Hematopoietic multipotent progenitor cell treated with erythropoietin and hydrocortisone succinate and interleukin-3 and kit ligand, for 15 days (in vitro differentiated cells): ENCODE data around the gene MARVELD1.
"Not testable (repeated sequence)": the region's sequence is repeated elsewhere in the genome, so short reads cannot be mapped to it uniquely, and the experiment has no call there.

Experiments
- DNase-seq: peaks from one replicate; pipeline ENCODE4 v3.0.0-alpha.2; 2015; ENCODE audit warnings: low spot score

Gene MARVELD1

DNA sequence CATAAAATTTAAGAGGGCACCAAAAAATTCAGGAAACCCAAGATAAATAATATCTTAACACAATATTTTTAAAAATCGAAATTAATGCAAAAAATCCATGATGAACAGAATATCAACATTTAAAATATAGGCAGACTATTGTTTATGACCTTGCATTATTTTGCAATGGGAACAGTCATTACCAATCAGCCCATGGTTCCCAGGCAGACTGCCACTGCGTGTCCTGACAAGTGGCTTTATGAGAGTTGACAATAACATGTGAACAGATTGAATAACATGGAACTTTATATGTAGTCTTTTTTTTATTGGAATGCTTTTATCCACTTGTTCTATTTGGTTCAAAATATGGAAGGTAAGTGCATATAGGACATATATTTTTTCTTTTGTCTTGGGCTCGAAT, 23.4 kb upstream of the MARVELD1 start:
- DNase-seq, result no peak

DNA sequence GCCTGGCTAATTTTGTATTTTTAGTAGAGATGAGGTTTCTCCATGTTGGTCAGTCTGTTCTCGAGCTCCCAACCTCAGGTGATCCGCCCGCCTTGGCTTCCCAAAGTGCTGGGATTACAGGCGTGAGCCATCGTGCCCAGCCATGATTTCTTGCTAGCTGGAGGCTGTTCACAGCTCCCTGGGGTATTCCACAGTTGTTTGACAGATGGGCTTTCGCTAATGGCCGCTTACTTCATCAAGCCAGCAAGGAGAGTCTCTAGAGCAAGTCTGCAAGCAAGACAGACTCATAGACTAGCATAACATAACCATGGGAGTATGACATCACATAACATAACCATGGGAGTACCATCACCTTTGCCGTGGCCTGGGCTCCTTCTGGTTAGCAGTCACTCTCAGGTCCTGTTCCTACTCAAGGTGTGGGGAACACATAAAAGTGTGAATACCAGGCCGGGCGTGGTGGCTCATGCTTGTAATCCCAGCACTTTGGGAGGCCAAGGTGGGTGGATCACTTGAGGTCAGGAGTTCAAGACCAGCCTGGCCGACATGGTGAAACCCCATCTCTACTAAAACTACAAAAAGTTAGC, 15.4 kb upstream of the MARVELD1 start:
- DNase-seq, result not testable (repeated sequence)

DNA sequence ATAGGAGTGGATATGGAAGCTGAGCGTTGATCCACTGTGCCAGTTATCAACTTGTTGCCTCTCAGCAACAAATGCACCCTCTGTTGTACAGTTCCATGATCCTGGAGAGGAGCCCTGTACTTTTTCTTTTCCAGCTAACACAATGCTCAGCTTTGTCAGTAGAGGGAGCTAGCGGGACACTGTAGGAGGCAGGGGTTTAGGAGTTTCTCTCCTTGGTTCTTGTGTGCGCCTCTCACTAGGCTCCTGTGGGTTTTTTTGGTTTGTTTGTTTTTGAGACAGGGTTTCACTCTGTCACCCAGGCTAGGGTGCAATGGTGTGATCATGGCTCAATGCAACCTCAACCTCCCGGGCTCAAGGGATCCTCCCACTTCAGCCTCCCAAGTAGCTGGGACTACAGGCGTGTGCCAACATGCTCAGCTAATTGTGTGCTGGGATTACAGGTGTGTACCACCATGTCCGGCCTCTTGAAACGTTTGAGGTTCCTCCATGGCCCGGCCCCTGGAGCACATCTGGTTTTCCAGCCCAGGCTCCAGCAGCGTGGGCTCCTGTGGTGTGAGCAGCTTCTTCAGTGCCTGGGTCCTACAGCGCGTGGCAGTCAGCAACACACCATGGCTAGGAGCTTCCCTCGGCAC, 12.0 kb upstream of the MARVELD1 start:
- peak; percentile 75 for DNase-seq

DNA sequence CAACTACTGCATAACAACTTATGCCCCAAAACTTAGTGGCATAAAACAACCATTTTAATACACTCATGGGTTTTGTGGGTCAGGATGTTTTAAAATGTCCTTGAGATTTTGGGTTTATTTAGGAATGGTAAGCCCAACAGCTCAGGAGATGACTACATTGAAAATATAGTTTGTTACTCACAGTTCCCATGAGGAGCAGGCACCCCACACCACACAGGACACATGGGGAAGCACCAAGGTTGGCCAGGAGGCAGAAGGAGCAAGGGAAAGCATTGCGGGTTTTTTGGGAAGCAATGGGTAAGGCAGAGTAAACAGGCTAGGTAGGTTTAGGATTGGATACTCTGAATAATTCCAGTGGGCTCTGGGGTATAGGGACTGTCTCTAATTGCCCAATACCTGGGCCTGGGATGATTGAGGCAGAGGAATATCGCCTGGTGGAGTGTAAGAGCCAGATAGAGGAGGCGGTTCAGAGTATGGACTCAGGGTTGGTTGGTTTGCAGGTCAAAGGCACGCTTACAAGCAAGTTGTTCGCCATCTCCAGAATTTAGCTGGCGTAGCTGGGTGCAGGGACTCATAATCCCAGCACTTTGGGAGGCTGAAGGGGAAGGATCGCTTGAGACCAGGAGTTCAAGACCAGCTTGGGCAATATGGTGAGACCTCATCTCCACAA, 10.0 kb upstream of the MARVELD1 start:
- no peak for DNase-seq

DNA sequence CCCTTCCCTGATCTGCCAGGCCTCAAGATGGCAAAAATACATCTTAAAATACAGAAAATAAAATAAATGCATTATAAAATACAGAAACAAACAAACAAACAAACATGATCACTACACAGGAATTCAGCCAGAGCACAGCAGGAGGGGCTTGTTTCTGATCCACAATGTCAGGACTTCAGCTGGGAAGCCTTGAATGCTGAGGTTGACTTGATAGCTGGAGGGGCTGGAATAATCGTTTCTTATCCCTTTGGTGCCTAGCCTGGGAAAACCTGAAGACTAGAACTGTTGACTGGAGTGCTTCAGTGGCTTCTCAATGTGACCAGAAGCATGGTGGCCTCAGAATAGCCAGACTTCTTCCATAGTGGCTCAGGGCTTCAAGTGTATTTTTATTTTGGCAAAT, 9.2 kb upstream of the MARVELD1 start:
- no peak for DNase-seq

DNA sequence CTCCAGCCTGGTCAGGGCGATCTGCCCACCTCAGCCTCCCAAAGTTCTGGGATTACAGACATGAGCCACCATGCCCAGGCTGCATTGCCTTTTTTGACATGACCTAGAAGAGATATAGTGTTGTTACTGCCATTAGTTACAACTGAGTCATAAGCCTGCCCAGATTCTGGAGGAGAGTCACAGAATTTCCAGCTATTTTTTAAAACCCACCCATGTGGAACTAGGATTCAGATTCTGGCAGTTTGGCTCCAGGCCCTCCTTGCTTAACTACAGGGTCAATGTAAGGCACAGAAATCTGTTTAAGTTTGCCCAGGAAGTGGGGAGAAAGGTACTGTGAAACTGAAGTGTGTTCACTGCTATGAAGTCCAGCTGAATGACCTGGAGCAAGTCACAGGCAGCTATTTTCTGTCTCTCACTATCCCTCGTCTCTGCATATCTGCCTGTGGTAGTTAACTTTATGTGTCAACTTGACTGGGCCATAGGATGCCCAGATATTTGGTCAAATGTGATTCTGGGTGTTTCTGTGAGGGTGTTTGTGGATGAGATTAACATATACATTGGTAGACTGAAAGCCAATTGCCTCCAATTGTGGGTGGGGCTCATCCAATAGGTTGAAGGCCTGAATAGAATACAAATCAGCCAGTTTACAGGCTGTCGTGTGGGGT, 8.4 kb upstream of the MARVELD1 start:
- no peak for DNase-seq

DNA sequence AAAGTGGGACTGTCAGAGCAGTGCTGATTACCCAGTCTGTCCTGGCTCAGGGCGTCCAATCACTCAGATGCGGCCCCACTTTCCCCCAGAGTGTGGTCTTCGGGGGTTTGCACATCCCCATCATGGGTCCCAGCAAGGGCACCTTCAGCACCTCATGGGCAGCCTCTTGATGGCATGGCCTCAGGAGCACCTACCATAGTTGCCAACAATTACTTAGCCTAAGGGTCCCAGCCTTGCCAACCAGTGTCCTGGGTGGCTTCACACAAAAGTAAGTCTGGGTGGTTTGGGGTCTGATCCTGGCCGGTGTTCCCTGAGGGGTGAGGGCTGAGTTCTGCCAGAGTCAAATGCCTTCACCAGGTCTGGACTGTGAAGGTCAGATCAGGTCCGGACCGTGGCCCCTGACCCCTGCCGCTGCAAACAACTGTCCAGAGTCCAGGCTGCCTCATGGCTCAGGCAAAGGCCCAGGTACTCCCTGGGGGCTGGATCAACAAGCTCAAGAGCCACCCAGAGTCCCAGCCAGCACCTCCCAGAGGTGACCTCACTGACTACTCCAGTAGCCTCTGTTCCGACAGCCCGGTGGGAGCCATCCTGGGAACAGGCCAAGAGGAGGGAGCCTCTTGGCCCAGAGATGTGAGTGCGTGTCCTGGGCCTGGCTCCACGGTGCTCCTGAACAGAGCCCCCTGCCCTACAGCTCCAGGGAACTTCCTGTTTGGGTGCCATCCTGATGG, 6.2 kb upstream of the MARVELD1 start:
- DNase-seq, result no peak

DNA sequence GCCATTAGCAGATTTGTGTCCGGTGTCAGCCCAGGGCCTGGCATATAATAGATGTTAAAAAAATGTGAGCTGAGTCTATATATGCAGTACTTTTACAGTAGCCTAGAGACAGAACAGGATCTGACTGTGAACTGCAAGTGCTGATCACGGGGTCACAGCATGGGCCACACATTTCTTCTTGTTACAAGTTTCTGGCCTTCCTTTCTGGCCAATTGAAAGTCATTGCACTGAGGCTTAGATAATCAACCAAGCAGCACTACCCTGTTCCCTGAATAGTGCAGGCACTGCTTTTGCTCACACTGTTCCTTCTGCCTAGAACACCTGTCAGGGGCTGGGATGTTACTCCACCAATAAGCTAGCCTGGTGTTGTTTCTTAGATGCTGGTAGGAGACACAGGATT, 5.4 kb upstream of the MARVELD1 start:
- DNase-seq, result no peak

DNA sequence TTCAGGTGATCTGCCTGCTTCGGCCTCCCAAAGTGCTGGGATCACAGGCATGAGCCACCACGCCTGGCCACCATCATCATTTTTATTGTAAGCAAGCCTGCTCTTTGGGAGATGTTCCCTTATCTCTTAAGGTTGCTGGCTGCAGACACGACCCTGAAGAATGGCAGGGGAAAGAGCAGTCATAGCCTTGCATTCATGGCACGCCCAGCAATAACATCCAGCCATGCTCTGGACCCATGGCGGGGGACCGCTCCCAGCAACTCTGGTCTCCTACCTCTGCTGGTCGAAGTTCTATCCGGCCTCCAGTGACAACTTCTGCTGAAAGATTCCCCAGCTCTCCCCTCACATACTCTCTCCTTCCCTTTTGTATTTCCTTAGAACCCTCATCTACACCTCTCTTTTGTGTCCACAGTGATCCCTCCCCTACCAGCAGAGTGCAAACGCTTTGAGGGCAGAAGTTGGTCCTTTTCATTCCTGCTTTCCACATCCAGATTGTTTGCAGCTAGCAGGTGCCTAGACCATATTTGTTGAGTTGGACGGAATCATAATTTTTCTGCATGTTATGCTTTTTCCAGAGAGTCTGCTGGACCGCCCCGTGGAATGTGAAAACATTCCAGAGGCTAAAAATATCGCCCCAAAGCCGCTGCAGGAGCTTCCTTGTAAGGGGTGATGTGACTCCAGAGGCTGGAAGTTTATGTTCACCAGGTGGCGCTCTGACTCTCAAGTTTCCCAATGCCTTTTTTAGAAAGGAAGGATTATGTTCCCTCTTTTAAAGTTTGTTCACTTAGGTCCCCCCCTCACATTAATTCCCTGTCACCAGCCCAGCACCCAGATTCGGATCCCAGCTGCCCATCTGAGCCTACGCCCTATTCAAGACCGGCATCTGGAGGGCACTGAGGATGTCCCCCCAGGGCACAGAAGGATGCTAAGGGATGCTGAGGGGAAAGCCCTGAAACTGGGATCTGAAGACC, 4.3 kb upstream of the MARVELD1 start:
- DNase-seq, result peak; percentile 47

DNA sequence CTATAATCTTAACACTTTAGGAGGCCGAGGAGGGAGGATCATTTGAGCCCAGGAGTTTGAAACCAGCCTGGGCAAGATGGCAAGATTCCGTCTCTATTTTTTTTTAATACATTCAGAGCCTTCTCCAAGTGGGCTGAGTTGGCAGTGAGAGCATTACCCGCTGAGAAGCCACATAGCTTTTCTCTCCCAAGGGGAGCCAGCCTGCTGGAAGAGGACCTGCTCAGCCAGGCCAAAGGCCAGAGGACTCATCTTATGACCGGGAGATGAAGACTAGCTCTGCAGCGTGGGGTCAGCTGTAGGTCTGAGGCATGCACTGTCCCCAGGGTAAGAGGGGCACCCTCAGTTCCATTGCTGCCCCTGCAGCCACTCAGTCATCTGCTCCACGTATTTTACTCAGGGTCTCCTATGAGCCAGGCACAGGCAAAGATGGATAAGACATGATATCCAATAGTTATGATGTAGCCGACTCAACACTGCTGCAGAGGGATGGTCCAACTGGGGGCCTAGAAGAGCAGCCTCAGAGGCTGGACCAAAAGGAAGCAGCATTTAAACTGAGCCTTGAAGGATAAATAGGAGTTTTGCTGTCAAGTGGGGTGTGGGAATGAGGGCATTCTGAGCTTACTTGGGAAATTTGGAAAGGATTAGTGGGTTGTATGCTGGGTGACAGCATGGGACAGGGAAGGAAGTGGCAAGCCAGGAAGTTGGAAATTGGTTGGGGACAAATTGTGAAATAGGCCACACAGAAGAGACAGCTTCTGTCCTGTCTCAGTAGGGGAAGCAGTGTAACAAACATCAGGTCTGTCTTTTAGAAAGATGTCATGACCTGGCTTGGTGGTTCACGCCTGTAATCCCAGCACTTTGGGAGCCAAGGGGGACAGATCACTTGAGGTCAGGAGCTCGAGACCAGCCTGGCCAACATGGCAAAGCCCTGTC, 1.6 kb upstream of the MARVELD1 start:
- no peak for DNase-seq

DNA sequence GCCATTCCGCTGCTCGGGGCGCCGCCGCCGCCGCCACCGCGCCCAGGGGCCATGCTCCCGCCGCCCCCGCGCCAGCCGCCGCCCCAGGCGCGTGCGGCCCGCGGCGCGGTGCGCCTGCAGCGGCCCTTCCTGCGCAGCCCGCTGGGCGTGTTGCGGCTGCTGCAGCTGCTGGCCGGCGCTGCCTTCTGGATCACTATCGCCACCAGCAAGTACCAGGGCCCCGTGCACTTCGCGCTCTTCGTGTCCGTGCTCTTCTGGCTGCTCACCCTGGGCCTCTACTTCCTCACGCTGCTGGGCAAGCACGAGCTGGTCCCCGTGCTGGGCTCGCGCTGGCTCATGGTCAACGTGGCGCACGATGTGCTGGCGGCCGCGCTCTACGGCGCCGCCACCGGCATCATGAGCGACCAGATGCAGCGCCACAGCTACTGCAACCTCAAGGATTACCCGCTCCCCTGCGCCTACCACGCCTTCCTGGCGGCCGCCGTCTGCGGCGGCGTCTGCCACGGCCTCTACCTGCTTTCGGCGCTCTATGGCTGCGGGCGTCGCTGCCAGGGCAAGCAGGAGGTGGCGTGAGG, 383 bp downstream of the MARVELD1 start:
- peak; percentile 54 for DNase-seq

DNA sequence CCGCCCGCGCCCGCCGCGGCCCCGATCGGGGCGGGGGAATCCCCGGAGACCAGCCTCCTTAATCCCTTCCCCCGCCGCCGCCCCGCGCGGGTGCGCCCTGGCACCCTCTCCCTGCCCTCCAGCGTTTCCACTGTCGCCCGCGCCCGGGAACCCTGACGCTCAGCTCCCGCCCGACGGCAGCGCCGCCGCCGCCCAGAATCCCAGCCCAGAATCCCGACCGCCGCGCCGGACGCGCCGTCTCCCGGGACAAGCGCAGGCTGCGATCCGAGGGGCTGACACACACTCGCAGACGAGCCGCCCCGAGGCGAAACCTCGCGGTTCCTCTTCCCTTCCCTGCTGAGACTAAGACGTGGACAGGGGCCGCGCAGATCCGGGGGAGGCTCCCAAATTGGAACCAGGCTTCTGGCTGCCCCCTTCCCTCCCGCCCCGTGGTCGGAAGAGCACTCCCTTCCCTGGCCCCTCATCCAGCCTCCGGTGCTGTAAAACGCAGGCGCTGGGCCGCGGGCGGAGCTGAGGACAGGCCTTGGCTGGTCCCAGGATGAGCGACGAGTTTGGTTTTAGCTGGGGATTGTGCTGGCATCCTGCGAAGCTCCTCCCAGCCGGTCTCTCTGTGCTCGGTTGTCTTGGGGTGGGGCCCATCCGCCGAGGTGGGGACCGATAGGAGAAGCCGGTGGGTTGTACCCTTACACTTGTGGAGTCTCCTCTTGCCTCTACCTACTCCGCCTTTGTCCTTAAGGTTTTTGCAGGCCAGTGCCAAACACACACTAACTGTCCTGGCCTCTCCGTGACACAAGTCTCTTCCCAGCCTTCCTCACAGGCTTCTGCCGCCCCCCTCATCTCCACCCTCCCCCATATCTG, 1.1 kb downstream of the MARVELD1 start:
- DNase-seq, result no peak

DNA sequence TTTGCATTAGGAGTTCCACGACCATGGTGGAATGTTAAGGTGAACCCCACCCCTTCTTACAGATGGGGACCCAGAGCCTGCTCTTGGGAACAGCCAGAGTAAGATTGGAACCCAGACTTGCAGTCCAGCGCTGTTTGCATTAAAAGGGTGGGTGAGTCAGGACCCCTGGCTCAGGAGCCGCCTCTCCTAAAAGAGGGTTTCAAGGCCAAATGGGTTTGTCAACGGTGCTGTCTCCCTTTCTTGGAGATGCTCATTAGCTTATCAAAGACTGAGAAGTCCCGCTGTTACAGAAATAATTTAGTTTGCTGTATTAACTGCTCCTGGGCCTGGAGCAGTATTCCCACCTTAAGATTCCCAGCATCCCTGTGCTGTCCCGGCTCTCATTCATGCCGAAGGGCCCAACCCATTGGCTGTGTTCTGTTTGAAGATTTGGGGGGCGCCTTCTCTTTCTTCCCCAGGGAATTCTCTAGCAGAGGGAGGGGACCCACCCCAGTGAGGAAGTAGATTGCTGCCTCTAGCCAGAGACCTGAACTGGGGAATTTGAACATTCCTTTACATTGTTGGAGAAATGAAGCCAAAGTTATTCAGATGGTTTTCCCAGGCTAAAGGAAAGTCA, 1.8 kb downstream of the MARVELD1 start:
- no peak for DNase-seq

DNA sequence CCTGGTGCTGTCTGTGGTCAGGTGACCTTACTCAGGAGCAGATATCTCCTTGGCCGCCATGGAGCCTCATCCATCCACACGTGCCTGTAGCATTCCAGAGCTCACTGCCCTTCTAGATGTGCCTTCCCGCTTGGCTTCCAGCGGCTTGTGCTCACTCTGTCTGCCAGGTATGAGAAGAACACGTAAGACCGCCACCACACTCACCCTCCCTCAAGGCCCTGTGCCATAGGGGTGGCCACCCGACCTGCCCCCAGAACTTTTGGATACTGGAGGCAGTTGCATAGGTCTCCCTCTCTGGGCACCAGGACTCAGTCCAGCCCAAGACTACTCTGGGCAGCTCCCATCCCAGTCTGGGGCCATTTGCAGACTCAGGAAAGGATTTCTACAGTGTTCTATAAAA, 4.1 kb downstream of the MARVELD1 start:
- no peak for DNase-seq

DNA sequence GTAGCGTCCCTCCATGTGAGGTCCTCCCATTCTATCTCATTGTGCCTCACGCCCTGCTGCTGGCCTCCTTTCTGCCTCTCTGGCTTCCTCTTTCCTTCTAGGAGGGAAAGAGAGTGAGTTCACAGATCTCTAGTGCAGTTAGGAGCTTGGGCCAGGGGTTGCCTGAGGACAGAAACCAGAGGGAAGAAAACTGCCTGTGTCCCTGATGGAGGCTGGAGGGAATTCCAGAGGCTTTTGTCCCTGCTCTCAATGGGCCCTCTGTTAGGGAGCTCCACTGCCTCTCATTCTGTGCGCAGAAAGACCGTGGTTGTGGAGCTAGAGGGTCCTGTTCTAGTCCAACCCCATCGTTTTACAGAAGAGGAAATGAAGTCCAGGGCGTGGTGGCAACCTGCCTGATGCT, 4.6 kb downstream of the MARVELD1 start:
- DNase-seq, result no peak

DNA sequence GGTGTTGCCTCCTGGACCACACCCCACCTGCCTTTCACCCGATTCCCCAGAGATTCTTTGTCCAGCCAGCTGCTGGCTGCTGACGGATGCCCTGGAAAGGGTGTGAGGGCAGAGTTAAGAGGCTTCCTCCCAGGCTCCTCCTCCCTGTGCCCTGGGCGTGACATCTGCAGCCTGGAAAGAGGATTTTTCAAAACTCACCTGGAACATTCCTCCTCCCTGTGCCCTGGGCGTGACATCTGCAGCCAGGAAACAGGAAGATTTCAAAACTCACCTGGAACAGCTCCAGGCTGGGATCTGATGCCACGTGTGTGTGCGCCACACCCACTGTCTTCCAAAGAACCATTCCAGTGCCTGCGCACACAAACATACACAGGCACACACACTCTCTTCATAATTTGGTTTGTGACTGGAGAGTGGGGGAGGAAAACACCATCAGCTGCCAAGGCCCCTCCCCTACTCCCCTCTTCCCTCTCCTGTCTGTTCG, 5.2 kb downstream of the MARVELD1 start:
- no peak for DNase-seq

DNA sequence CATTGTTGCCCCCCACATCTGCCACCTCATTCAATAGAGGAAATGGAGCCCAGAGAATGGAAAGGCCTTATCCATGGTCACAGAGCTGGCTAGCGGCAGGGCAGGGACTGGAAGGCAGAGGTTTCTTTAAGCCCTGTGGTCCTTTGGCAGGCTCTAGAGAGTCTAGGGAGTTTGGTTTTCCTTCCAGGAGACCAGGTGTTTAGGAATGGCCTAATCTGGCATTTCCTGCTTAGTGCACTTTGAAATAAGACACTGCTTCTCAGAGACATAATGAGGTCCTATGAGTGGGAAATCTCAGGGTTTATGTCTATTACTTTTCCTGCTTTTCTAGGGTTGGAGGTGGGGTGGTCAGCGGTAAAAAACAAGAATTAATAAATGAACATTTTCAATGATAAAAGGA, 6.1 kb downstream of the MARVELD1 start:
- no peak for DNase-seq
